Hypothalamus (tissue), 51 donors: ENCODE data around the gene NKX2-4.
"Not testable (repeated sequence)": the region's sequence is repeated elsewhere in the genome, so short reads cannot be mapped to it uniquely, and the experiment has no call there.

Experiments used
- DNase-seq, 51 donors: peaks; one replicate each; lab custom pipeline; 2025; lab: John Stamatoyannopoulos, UW

The NKX2-4 gene

DNA sequence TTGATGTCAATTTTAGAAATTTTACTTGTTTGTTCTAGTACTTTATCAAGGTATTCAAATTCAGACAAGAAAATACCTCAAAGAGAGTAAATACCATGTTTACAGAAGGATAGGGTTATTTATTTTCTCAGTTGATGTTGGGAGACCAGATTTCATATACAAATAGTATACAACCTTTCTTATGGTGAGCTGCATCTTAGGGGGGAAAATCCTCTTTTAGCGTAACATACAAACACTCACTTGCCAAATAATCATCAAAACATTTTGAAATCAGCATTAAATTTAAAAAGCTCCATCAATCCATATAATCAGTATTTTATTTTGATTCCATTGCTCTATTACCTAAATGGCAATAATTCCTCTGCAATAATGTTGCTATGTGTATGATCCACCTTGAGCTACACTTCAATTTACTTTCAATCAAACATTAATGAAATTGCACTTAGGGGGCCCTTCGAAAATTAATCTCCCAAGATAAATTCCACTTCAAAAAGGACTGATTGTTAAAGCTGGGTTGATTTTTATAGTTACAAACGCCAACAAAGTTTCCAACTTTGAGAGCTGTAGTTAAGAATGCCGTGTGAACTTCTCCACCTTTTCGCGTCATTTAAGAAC is 2.2 kb downstream of the NKX2-4 start:
- DNase-seq, result no peak

- no peak for DNase-seq
Measured at GRCh38 chr20:21394551-21394950, 2.8 kb downstream of the NKX2-4 start.

GRCh38 chr20:21393816-21394519 is 3.4 kb downstream of the NKX2-4 start:
- DNase-seq, result no peak

DNA sequence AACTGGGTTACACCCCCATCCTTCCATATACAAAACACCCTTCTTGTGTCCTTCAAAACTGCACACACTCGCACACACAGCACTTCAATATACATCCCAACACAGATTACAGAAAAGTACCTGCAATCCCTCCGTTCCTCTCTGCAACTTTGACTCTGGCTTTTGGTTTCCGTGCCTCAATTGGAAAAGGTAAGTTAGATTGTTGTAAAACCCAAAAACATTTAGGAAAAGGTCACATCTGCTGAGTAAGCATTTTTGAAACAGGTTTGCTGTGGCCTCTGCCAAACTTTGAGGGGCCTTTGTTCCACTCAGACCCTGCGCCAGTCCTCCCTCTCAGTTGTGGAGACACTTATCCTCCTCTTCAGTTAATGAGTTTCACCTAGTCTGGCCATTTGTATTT is 4.2 kb downstream of the NKX2-4 start:
- no peak for DNase-seq

DNA sequence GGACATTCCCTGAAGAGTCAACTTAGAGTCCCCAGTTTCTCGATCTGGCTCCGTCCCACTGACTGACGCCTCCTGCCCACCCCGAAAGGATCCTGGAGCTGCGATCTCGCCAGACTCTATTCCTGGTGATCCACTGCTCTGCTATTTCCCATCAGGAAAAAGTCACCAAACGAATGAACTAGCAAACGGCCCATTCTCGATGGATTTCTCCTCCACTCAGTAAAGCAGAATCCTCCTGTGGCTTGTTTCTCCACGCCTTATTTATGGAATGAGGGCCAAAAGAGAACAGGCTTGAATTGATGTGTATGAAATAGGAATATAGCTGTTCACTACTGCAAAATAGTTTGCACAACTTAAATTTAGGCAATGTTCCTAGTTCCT is 5.4 kb downstream of the NKX2-4 start:
- no peak for DNase-seq

DNA sequence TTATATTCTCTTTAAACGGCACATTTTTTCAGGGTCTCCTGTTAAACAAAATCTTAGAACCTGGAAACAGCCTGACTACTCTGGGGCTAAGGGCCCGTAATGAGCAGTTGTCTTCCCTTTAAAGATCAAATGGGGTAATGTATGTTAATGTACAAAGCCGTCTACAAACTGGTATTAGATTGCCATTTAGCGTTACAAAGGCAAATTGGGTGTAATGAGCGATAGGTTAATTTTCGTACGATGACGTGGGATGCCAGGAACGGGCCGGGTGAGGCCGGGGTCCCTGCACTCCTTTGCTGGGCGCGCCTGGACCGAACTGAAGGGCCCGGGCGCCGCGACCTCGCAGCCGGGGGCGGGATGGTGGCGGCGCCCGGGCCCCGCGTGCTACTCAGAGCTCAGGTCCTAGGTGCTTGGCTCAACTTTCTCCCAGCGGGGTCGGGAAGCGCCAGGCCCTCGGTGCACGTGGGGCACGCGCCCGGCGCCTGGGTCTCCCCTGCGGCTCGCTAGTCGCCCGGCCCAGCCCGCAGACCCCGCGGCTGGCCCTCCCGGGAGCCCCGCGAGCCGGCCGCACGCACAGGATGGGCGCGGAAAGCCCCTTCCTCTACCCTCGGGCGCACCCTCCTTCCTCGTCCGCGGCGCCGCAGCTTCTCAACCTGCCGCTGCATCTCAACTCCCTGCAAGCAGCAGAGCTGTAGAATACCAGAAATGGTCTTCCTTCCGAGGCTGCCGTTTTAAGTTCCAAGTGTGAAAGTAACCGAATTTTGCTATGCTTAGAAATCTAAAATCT is 5.9 kb downstream of the NKX2-4 start:
- no peak for DNase-seq

- DNase-seq, result no peak
Measured at GRCh38 chr20:21390768-21391167, 6.6 kb downstream of the NKX2-4 start.

- no peak for DNase-seq
Measured at GRCh38 chr20:21389368-21389767, 8.0 kb downstream of the NKX2-4 start.

DNA sequence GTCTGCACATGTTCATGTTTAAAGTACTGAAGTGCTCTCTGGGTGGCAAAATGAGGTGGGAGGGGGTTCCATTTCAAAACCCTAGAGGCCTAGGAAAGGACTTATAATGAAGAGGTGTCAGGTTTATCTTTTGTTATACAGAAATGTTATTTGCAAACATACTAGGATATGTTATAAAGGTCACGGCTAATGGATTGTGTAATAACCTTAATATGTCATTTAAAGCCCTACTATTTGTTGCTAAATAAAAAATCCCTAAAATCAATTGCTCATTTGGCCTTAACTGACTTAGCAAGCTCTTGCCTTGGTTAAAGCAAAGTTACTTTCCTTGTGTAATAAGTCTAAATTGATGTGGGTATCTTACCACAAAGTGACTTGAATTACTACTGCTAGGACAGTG is 8.8 kb downstream of the NKX2-4 start:
- no peak for DNase-seq

DNA sequence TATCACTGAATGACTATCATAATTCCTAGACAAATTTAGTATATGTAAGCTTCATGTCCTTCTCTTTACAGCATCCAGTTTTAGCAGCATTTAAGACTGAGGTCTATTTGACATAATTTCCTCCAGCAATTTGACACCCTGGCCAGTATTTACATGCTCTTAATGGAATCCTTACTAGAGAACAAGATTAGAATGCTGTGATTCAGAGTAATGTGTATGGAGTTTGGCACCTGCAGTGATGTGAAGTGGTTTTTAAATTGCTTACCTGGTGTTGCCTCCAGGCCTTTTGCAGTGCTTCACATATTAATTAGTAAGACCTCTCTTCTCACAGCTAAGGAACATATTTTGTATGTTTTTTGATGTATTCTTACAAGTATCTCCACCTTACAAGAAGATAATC is 9.8 kb downstream of the NKX2-4 start:
- DNase-seq, result no peak

DNA sequence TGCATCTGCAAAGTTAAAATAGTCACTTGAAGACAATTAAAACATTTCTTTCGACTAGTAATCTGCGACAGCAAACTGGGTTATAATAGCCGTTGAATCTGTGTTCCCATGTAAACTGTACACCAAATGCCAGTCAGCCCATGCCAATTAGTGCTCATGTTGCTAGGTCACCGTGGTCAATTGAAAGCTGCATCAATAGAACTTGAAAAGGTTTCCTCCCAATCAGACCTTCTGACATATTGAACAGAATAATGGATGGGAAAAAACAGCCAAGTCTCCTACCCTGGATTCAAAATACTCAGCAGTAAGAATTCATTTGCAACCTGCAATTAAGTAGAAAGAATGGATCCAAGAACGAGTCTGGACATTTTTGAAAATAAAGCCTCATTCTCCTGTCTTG is 11.2 kb downstream of the NKX2-4 start:
- DNase-seq, result no peak

DNA sequence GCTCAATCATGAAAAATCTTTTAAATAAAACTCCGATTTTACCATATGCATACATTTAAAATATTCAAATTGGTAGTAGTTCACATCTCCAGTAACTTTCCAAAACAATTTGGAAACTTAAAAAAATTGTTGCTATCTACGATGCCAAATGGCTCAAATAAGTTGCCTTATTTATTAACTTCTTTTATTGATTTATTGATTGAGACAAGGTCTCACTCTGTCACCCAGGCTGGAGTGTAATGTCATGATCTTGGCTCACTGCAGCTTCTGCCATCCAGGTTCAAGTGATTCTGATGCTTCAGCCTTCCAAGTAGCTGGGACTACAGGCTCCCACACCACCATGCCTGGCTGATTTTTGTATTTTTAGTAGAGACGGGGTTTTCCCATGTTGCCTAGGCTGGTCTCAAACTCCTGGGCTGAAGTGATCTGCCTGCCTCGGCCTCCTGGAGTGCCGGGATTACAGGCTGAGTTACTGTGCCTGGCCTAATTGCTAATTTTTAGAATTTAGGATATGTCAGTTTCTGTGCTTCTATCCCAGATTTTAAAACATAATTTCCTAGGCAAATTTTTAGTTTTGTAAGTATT is 12.9 kb downstream of the NKX2-4 start:
- no peak for DNase-seq

GRCh38 chr20:21381619-21382018 is 15.7 kb downstream of the NKX2-4 start:
- no peak for DNase-seq

- DNase-seq, result no peak
Measured at GRCh38 chr20:21380711-21381110, 16.6 kb downstream of the NKX2-4 start.

DNA sequence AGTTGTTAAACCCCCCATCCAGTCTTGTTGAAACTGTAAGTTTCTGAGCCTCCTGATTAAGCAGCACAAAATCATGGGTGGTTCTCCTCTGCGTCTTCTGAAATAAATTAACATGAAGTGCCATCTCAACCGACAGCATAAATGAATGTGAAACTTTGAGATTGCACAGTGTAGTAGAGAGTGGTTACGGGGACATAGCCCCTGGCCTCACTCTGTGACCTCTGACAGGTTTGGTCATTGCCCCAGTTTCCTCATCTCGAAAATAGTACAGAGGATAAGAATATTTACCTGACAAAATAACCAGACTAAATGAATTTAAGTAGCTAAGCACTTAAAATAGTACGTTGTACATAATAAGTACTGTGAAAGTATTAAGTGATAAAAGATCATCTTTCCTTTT is 19.1 kb downstream of the NKX2-4 start:
- no peak for DNase-seq

DNA sequence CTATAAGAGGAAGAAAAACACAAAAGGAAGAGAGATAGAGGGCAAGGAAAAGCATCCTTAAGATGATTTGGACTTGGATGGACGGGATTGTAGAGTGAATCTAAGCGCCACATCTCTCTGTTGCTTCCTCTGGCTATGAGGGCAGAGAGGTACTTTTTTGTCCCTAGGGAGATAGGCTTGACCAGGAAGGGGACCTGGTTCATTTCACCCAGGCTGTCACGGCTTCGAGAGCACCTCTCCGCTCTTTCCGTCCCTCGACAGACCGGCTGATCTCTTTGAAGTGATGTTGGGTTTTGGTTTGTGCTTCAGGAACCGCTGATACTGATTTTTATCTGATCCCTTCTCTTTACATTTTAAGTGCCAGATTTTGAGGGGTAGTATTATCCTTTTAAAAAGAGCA is 19.6 kb downstream of the NKX2-4 start:
- DNase-seq, result no peak

GRCh38 chr20:21376626-21377025 is 20.7 kb downstream of the NKX2-4 start:
- no peak for DNase-seq

GRCh38 chr20:21373436-21373835 is 23.9 kb downstream of the NKX2-4 start:
- no peak for DNase-seq

DNA sequence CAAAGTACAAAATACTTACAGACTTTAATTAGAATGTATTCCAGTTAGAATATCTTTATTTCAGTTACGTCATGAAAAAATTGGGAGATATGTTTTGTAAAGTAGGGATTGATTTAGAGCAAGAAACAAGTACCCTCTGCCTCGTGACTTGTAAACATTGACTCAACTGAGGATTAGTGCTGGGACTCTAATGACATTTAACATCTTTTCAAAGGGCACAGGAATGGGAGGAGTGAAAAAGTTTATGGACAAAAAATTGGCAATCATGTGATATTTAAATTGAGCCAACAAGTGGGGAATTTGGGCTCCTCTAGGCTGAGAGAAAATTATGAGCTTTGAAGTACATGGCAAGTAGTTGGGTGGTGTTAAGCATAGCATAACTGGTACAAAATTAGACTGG is 25.3 kb downstream of the NKX2-4 start:
- DNase-seq, result no peak

- DNase-seq, result no peak
Measured at GRCh38 chr20:21371193-21371592, 26.1 kb downstream of the NKX2-4 start.

GRCh38 chr20:21368791-21369190 is 28.5 kb downstream of the NKX2-4 start:
- DNase-seq, result no peak

DNA sequence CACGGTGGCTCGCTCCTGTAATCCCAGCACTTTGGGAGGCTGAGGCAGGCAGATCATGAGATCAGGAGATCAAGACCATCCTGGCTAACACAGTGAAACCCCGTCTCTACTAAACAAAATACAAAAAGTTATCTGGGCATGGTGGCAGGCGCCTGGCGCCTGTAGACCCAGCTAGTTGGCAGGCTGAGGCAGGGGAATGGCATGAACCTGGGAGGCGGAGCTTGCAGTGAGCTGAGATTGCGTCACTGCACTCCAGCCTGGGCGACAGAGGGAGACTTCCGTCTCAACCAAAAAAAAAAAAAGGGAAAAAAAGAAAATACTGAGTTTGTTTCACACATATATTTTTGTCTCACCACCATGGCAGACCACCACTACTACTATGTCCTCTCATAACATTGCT is 31.1 kb downstream of the NKX2-4 start:
- not testable (repeated sequence) for DNase-seq
